ENCODE data around the gene HS2ST1. TPM values are rescaled to one million over a fixed set of nuclear protein-coding genes. Genes with fewer than 3 reads are reported as not detected.
A peak's percentile ranks its signal among the peaks of the same experiment; 100 is the strongest.

The HS2ST1 gene
- total RNA-seq, 6 donors from 2014 or later, result 8.4 to 20.3 (median 13.9) TPM

- no peaks in the 10 kb centered on the region for H3K4me1 ChIP-seq
- 85 to 95% methylated on average over 3 of the region's 3 CpGs for WGBS, 2 donors
- no peaks in the 10 kb centered on the region for H3K9me3 ChIP-seq
- TF ChIP-seq POLR2A (IDR thresholded peaks at IDR 0.05), result no peak
- no peak for TF ChIP-seq EP300 (IDR thresholded peaks at IDR 0.05)
- TF ChIP-seq CTCF (IDR thresholded peaks at IDR 0.05), result no peak
- no peak for TF ChIP-seq POLR2AphosphoS5 (IDR thresholded peaks at IDR 0.05)
- H3K36me3 ChIP-seq, result no peaks in the 10 kb centered on the region
- no peak overlapping the region for H3K4me3 ChIP-seq
- ATAC-seq (ENCODE audit: low FRiP score in 2 of 2) (no peak), DNase-seq (no peak)
- no peak overlapping the region for H3K27ac ChIP-seq
- no peaks in the 10 kb centered on the region for H3K27me3 ChIP-seq
Measured at GRCh38 chr1:87115891-87116290, 201.5 kb downstream of the HS2ST1 start.

- H3K4me3 ChIP-seq, result no peak overlapping the region
- H3K27ac ChIP-seq, result no peak overlapping the region
- no peak for TF ChIP-seq POLR2AphosphoS5 (IDR thresholded peaks at IDR 0.05)
- no peak for TF ChIP-seq EP300 (IDR thresholded peaks at IDR 0.05)
- WGBS, 2 donors, result 91% methylated on average over 7 of the region's 7 CpGs
- DNase-seq, result no peak
- no peaks in the 10 kb centered on the region for H3K9me3 ChIP-seq
- peaks cover 0 to 4% (median 0%) of the 10 kb centered on the region in 4 donors for H3K4me1 ChIP-seq
- no peak for ATAC-seq (ENCODE audit: low FRiP score in 2 of 2)
- no peaks in the 10 kb centered on the region for H3K27me3 ChIP-seq
- H3K36me3 ChIP-seq, result no peaks in the 10 kb centered on the region
Measured at GRCh38 chr1:87117761-87118368, 203.4 kb downstream of the HS2ST1 start.

- Histone ChIP-seq H3K36me3 (no peaks in the 10 kb centered on the region), H3K27ac (no peak overlapping the region), H3K4me1 (peaks cover 0 to 4% (median 0%) of the 10 kb centered on the region in 4 donors), H3K9me3 (no peaks in the 10 kb centered on the region), H3K4me3 (no peak overlapping the region), H3K27me3 (no peaks in the 10 kb centered on the region)
- WGBS, 2 donors, result 84 to 95% methylated on average over 5 of the region's 5 CpGs
- DNase-seq, result no peak
- TF ChIP-seq EP300 (IDR thresholded peaks at IDR 0.05) (no peak), POLR2A (IDR thresholded peaks at IDR 0.05) (no peak), POLR2AphosphoS5 (IDR thresholded peaks at IDR 0.05) (no peak), CTCF (IDR thresholded peaks at IDR 0.05) (no peak)
- ATAC-seq (ENCODE audit: low FRiP score in 2 of 2), result no peak
Measured at GRCh38 chr1:87119541-87120140, 205.2 kb downstream of the HS2ST1 start.

GRCh38 chr1:87120779-87121178 is 206.3 kb downstream of the HS2ST1 start:
- H3K4me1 ChIP-seq, result peaks cover 0 to 4% (median 0%) of the 10 kb centered on the region in 4 donors
- ATAC-seq (ENCODE audit: low FRiP score in 2 of 2) (no peak), DNase-seq (no peak)
- TF ChIP-seq CTCF (IDR thresholded peaks at IDR 0.05), result no peak
- TF ChIP-seq POLR2A (IDR thresholded peaks at IDR 0.05), result no peak
- TF ChIP-seq POLR2AphosphoS5 (IDR thresholded peaks at IDR 0.05), result no peak
- no peak for TF ChIP-seq EP300 (IDR thresholded peaks at IDR 0.05)
- H3K4me3 ChIP-seq, result no peak overlapping the region
- no peaks in the 10 kb centered on the region for H3K27me3 ChIP-seq
- no peaks in the 10 kb centered on the region for H3K36me3 ChIP-seq
- H3K9me3 ChIP-seq, result no peaks in the 10 kb centered on the region
- H3K27ac ChIP-seq, result no peak overlapping the region
- 97 to 100% methylated on average over 2 of the region's 2 CpGs for WGBS, 2 donors

GRCh38 chr1:87121711-87122163 is 207.3 kb downstream of the HS2ST1 start:
- H3K36me3 ChIP-seq, result no peaks in the 10 kb centered on the region
- ATAC-seq (ENCODE audit: low FRiP score in 2 of 2), result peak in 1 of 2 donors; percentile 38
- TF ChIP-seq POLR2A (IDR thresholded peaks at IDR 0.05) (no peak), EP300 (IDR thresholded peaks at IDR 0.05) (no peak), POLR2AphosphoS5 (IDR thresholded peaks at IDR 0.05) (no peak), CTCF (IDR thresholded peaks at IDR 0.05) (no peak)
- H3K4me3 ChIP-seq, result no peak overlapping the region
- no peaks in the 10 kb centered on the region for H3K9me3 ChIP-seq
- H3K27me3 ChIP-seq, result no peaks in the 10 kb centered on the region
- DNase-seq, result no peak
- 41 to 67% methylated on average over 7 of the region's 7 CpGs for WGBS, 2 donors
- no peak overlapping the region for H3K27ac ChIP-seq
- peaks cover 0 to 4% (median 0%) of the 10 kb centered on the region in 4 donors for H3K4me1 ChIP-seq

Data from upper lobe of left lung (tissue), 6 donors.